ENCODE data around the gene DIS3.
"Not testable (repeated sequence)": the region's sequence is repeated elsewhere in the genome, so short reads cannot be mapped to it uniquely, and the experiment has no call there.

DIS3 gene, protein sequence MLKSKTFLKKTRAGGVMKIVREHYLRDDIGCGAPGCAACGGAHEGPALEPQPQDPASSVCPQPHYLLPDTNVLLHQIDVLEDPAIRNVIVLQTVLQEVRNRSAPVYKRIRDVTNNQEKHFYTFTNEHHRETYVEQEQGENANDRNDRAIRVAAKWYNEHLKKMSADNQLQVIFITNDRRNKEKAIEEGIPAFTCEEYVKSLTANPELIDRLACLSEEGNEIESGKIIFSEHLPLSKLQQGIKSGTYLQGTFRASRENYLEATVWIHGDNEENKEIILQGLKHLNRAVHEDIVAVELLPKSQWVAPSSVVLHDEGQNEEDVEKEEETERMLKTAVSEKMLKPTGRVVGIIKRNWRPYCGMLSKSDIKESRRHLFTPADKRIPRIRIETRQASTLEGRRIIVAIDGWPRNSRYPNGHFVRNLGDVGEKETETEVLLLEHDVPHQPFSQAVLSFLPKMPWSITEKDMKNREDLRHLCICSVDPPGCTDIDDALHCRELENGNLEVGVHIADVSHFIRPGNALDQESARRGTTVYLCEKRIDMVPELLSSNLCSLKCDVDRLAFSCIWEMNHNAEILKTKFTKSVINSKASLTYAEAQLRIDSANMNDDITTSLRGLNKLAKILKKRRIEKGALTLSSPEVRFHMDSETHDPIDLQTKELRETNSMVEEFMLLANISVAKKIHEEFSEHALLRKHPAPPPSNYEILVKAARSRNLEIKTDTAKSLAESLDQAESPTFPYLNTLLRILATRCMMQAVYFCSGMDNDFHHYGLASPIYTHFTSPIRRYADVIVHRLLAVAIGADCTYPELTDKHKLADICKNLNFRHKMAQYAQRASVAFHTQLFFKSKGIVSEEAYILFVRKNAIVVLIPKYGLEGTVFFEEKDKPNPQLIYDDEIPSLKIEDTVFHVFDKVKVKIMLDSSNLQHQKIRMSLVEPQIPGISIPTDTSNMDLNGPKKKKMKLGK

GRCh38 chr13:72781451-72782439, at the start of gene DIS3, which contains the start of gene PIBF1:
TSS of gene DIS3 (minus strand) at chr13:72781900. CDS start at chr13:72781832, 68 bp downstream.
TSS of gene PIBF1 (plus strand) at chr13:72782133. CDS start at chr13:72783470, 1,337 bp downstream.
- in situ Hi-C loops (cut with MboI; ENCODE audit: low sequenced_read_pairs), result no loop called here

DNA sequence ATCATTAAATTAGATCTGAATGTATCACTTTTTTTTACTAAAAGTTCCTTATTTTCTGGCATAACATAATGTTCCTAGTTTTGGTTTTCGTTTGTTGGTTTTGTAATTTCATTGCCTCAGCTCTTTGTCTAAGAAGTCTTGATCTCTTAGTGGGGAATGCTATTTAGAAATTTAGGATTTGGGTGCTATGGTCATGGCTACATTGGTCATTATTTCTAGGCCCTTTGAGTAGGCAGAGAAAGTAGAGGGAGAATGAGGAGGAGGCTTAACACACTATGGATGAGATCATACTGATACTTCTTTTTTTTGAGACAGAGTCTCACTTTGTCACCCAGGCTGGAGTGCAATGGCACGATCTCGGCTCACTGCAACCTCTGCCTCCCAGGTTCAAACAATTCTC, 42.0 kb upstream of the DIS3 start:
- in situ Hi-C loops (cut with MboI; ENCODE audit: low sequenced_read_pairs), result loop anchor here (25.0 kb wide), 1 partner anchor 889 kb away; no protein-coding TSS in a partner anchor

- in situ Hi-C loops (cut with MboI; ENCODE audit: low sequenced_read_pairs), result loop anchor here (25.0 kb wide), 1 partner anchor 889 kb away; no protein-coding TSS in a partner anchor
Observed at GRCh38 chr13:72823081-72823480, 41.4 kb upstream of the DIS3 start.

- in situ Hi-C loops (cut with MboI; ENCODE audit: low sequenced_read_pairs), result loop anchor here (25.0 kb wide), 1 partner anchor 891 kb away; no protein-coding TSS in a partner anchor
Observed at GRCh38 chr13:72820898-72821279, 39.2 kb upstream of the DIS3 start.

DNA sequence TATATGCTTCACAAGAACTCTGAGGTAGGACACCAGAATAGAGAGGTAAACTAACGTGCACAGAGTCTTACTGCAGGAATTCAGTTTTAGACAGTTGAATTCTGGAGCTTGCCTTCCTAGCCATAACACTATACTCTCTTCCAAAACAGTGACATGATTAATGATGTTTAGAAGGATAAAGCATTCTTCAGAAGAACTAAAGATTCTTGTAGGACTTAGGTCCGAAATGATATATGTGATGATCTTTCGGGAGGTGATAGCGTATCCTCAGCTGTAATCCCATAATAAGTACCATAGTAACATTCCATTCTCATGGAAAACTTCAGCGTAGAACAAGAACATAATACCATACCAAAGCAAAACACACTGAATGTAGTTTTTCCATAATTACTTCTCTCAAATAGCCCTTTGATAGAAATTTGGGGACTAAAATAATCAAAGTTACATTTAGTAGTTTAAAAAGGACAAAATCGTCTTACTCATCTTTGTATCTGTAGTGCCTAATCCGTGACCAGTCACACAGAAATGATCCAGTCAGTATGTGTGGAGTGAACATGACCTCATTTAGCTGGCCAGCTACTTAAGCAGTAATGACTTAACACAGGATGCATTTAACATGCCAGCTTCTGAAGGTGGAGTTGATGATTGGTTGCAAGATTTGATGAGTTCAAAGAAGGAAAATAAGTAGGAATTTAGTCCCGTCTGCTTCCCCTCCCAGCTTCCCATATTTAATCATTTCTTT, 38.6 kb upstream of the DIS3 start:
- in situ Hi-C loops (cut with MboI; ENCODE audit: low sequenced_read_pairs), result loop anchor here (25.0 kb wide), 1 partner anchor 892 kb away; no protein-coding TSS in a partner anchor

- in situ Hi-C loops (cut with MboI; ENCODE audit: low sequenced_read_pairs), result loop anchor here (25.0 kb wide), 1 partner anchor 903 kb away; no protein-coding TSS in a partner anchor
Observed at GRCh38 chr13:72808917-72809500, 27.3 kb upstream of the DIS3 start.

GRCh38 chr13:72806514-72806913, 24.8 kb upstream of the DIS3 start:
- in situ Hi-C loops (cut with MboI; ENCODE audit: low sequenced_read_pairs), result loop anchor here (25.0 kb wide), 1 partner anchor 906 kb away; no protein-coding TSS in a partner anchor

GRCh38 chr13:72805676-72806346, 24.1 kb upstream of the DIS3 start:
- in situ Hi-C loops (cut with MboI; ENCODE audit: low sequenced_read_pairs), result loop anchor here (25.0 kb wide), 1 partner anchor 906 kb away; no protein-coding TSS in a partner anchor

DNA sequence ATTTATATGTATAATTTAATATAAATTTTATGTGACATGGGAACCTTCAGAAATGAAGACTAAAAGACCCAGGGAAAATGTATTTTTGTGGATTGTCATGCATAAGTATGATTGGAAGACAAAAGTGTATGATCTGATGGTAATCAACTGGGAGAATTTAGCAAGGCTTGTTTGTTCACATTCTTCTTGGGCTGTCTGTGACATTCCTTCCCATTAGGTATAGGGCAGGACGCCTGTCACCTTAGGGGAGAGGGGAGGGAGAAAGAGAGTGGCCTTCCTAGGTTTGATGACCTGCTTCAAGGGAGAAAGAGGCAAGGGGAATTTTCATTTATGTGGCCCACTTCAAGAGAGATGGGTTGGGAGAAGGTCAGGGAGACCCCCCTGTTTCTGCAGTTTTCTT, 22.6 kb upstream of the DIS3 start:
- in situ Hi-C loops (cut with MboI; ENCODE audit: low sequenced_read_pairs), result loop anchor here (25.0 kb wide), 1 partner anchor 908 kb away; no protein-coding TSS in a partner anchor

DNA sequence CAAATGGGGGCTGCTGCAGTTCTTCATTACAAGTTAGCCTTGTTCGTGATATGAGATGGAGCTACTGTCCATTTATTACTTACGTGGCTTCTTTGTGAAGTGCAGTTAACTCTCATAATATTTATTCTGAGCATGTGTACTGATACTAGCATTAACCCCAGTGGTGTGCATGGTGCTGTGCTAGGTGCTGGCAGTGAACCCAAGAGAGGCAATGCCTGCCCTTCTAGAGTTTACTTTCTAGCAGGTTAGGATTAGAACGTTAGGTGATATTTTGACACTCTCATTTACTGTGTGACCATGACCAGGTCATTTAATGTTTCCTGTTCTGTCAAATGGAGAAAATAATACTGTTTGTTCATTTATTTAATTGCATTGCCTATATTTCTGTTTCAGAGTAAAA, 17.1 kb upstream of the DIS3 start:
- in situ Hi-C loops (cut with MboI; ENCODE audit: low sequenced_read_pairs), result no loop called here

DNA sequence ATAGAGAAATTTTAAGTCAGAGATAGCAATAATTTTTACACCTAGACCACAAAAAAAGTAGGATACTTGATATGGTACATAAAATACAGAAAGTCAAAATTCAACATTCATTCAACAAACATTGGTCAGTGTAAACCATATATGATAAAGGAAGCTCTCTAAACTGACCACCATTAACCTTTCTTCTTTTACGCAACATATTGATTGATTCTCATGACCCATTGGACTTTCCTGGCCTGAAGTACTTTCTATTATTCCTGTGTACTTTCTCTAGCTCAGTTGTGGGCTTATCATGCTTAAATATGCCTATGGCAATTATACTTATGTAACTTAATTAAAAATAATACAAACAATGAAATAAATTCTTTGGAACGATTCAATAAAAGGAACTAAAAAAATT, 10.9 kb upstream of the DIS3 start:
- in situ Hi-C loops (cut with MboI; ENCODE audit: low sequenced_read_pairs), result no loop called here

GRCh38 chr13:72788831-72789230, 7.1 kb upstream of the DIS3 start:
- in situ Hi-C loops (cut with MboI; ENCODE audit: low sequenced_read_pairs), result no loop called here

GRCh38 chr13:72784679-72785078, 3.0 kb upstream of the DIS3 start:
- in situ Hi-C loops (cut with MboI; ENCODE audit: low sequenced_read_pairs), result not testable (repeated sequence)

DNA sequence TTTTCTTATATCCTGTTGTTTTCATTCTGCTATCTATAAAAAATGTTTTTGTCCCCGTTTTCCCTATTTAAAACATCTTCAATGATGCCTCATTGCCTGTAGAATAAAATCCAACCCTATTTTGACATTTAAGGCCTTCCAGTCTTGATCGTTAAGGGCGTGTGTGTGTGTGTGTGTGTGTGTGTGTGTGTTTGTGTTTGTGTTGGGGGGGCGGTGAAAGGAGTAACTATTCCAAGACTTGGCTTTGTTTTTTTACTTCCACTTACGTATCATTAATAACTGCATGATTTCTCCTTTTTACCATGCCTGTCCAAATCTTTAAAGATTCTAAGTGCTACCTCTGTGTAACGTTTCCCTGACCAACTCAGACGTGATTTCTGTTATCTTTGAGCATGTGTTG, 1.0 kb upstream of the DIS3 start:
- in situ Hi-C loops (cut with MboI; ENCODE audit: low sequenced_read_pairs), result no loop called here

GRCh38 chr13:72774019-72774418, 7.7 kb downstream of the DIS3 start:
- in situ Hi-C loops (cut with MboI; ENCODE audit: low sequenced_read_pairs), result no loop called here

DNA sequence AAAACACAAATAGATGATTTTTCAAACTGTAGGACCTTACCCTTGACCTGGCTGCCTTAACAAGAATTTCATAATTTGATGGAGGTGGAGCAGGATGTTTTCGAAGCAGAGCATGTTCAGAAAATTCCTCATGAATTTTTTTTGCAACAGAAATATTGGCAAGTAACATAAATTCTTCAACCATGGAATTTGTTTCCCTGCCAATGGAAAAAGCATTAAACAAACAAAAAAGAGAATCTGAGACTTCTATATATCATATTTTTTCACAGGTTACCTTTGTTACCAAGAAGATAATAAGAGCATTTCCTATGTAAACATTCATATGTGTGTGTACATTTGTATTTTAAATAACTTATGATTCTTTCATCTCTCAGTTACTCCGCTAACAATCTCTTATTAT, 18.3 kb downstream of the DIS3 start:
- in situ Hi-C loops (cut with MboI; ENCODE audit: low sequenced_read_pairs), result no loop called here

- in situ Hi-C loops (cut with MboI; ENCODE audit: low sequenced_read_pairs), result no loop called here
Observed at GRCh38 chr13:72760189-72760588, 21.5 kb downstream of the DIS3 start.
